ENCODE results near the gene TRIM43. TPM values are rescaled to one million over a fixed set of nuclear protein-coding genes. Genes with fewer than 3 reads are reported as not detected.
"Not testable (repeated sequence)": the region's sequence is repeated elsewhere in the genome, so short reads cannot be mapped to it uniquely, and the experiment has no call there.

TRIM43 gene
- total RNA-seq = not detected

DNA sequence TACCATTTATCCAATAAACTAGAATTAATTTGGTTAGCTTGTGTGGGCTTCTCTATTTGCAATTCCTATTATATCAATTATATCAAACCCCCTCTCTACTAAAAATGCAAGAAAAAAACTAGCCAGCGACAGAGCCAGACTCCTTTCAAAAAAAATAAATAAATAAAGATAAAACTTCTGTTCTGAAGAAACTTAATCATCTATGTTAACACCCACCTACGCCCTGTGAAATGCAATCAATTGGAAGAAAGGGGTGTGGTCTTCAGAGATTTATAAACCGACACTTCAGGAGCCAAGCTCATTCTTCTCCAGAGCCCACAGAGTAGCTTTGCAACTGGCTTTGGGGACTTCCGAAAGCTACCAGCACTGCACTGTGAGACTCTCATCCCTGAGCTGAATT is at the start of gene TRIM43:
TSS of gene TRIM43 (plus strand) at position 301 of the 400 bp plus-strand sequence. CDS start 2,023 bp downstream, outside the sequence.
- ATAC-seq; DNase-seq (ENCODE audit: low spot score): not testable (repeated sequence)

DNA sequence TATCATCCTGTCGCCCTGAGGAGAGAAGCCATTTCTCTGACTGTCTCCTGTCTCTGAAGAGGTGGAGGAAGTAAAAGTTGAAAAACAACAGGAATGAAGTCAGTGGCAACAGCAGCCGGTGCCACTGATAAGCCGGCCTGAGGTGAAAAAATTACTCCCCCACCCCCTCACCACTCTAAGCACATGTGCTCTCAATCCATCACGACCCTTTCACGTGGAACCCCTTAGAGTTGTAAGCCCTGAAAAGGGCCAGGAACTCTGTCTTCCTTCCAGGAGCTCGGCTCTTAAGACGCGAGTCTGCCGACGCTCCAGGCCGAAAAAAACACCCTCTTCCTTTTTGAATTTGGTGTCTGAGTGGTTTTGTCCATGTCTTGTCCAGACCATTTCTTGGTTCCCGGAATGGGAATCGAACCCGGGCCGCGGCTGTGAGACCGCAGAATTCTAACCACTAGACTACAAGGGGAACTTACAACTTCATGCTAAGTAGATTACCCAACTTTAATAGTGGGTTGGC is 40.7 kb upstream of the TRIM43 start:
- DNase-seq (ENCODE audit: low spot score) (no peak), ATAC-seq (no peak)

DNA sequence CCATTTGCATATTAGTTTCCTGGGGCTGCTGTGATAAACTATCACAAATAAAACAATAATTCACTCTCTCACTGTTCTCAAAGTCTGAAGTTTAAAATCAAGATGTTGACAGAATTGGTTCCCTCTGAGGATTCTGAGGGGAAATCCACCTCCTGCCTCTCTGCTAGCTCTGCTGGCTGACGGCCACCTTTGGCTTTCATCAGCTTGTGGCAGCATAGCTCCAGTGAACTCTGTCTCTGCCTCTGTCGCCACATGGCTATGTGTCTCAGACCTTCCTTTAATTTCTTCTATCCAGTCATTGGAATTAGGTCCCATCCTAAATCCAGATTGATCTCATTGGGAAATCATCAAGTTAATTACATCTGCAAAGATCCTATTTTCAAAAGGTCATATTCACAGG is 38.9 kb upstream of the TRIM43 start:
- ATAC-seq (peak; percentile 84), DNase-seq (ENCODE audit: low spot score) (peak; percentile 51)

DNA sequence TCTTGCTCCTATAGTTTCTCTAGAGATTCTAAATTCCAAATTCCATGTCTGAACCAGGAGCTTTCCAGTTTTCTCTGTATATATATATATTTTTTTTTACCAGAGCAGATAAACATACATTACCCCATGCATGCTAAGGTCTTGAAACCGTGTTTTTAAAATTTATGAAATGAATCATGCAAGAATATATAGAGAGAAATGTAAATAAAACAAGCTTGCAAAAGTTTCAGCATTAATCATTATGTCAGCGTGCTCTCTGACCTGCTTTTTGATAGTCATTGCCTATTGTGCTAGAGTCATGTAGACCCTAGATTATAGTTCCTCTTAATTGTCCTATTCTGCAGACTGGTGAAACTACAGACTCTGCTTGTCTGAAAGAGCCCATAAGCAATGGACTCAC is 22.6 kb upstream of the TRIM43 start:
- DNase-seq (ENCODE audit: low spot score) = no peak
- no peak for ATAC-seq

GRCh38 chr2:95573866-95574265 is 17.9 kb upstream of the TRIM43 start:
- no peak for ATAC-seq
- DNase-seq (ENCODE audit: low spot score) = no peak

DNA sequence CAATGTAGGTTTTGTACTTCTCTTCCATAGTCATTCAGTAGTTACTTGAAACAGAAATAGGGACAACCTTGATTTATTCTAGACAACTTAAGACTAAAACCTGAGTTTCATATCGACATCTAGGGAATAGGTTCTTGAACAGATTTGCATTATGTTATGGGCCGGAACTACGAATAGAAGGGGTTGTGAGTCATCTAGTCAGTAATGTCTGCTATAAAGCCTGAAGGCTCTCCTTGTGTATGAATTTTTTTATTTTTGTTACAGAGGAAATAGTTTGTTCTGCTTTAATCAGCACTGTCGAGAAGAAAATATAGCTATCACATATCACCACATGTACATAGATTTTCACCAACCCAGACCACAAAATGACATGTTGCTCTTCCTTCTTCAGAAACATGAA is 17.3 kb upstream of the TRIM43 start:
- DNase-seq (ENCODE audit: low spot score) (no peak), ATAC-seq (no peak)

- ATAC-seq (no peak), DNase-seq (ENCODE audit: low spot score) (no peak)
Observed at GRCh38 chr2:95575857-95576256, 15.9 kb upstream of the TRIM43 start.

DNA sequence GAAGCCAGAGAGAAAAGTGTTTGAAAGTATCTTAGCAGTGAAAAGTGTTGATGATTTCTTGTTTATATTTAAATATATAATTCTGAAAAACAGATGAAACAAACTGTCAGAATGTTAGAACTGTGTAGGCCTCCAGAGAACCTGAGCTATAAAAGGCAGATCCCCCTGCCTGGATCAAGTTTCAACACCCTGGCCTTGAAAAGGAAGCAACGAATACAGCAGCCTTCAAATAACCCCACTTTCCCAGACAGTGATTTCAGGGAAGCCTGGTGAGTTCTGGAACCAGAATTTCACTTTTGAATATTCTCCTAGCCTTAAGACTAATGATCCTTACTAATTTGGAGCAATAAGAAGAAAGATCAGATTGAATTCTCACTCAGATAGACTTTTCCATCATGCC is 13.3 kb upstream of the TRIM43 start:
- DNase-seq (ENCODE audit: low spot score) (no peak), ATAC-seq (no peak)

DNA sequence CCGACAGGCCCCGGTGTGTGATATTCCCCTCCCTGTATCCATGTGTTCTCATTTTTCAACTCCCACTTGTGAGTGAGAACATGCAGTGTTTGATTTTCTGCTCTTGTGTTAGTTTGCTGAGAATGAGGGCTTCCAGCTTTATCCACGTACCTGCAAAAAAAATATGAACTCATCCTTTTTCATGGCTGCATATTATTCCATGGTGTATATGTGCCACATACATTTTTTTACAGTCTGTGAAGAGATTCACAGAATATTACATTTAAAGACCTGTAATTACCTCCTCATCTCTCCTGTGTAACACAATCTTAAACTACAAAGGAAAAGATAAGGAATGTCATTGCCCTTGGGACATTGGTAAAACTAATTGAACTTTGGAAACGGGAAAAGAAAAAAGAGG is 8.3 kb upstream of the TRIM43 start:
- ATAC-seq; DNase-seq (ENCODE audit: low spot score): not testable (repeated sequence)

GRCh38 chr2:95584321-95584720 is 7.5 kb upstream of the TRIM43 start:
- not testable (repeated sequence) for DNase-seq (ENCODE audit: low spot score); ATAC-seq

GRCh38 chr2:95589777-95590536 is 1.8 kb upstream of the TRIM43 start:
- ATAC-seq; DNase-seq (ENCODE audit: low spot score): not testable (repeated sequence)

- not testable (repeated sequence) for DNase-seq (ENCODE audit: low spot score); ATAC-seq
Observed at GRCh38 chr2:95592973-95593372, 1.2 kb downstream of the TRIM43 start.

DNA sequence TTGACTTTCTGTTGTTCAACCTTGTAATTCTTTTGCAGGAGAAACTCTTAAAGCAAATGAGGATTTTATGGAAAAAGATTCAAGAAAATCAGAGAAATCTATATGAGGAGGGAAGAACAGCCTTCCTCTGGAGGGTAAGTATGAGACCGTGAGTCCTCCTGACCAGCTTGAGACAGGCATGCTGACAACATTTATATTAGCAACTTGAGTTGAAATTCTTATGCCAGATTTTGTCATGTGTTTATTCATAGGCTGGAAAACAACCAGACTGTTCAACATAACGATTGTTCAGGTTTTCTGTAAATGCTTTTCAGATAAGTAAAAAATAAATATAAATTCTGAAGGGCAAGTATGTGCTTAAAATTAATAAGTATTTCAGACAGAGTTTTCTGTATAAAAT is 3.2 kb downstream of the TRIM43 start:
- DNase-seq (ENCODE audit: low spot score); ATAC-seq: not testable (repeated sequence)

DNA sequence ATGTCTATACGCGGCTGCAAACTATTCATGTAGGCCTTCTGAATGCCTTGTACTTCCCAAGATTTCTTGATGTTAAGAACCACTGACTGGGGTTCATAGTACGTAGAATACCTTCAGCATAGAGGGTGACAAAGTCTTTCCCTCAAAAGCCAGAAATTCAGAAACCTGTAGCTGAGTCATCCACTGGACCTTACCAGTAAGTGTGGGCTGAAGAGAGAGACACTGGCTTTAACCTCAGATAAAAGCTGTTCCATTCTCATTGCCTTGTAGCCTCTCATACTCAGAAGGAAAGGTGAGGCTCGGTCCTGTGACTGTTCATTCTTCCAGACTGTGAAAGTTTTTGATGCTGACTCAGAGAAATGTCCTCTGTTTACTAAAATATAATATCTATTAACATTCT is 9.5 kb downstream of the TRIM43 start:
- not testable (repeated sequence) for DNase-seq (ENCODE audit: low spot score); ATAC-seq

GRCh38 chr2:95602146-95602545 is 10.3 kb downstream of the TRIM43 start:
- not testable (repeated sequence) for ATAC-seq; DNase-seq (ENCODE audit: low spot score)

DNA sequence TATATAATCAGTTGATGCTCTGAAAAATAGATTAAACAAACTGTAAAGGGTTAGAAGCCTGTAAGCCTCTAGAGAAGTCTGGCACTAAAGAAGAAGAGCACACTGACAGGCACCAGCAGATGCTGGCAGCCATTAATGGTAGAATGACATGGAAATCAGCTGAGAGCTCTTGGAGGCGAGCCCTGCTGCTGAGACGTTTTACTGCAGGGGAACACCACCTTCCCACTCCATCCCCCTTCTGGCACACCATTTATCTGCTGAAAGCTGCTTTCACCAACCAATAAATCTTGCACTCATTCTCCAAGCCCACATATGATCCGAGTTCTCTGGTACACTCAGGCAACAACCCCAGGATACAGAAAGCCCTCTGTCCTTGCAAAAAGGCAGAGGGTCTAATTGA is 16.6 kb downstream of the TRIM43 start:
- DNase-seq (ENCODE audit: low spot score); ATAC-seq: not testable (repeated sequence)

- not testable (repeated sequence) for DNase-seq (ENCODE audit: low spot score); ATAC-seq
Observed at GRCh38 chr2:95609764-95610163, 18.0 kb downstream of the TRIM43 start.

DNA sequence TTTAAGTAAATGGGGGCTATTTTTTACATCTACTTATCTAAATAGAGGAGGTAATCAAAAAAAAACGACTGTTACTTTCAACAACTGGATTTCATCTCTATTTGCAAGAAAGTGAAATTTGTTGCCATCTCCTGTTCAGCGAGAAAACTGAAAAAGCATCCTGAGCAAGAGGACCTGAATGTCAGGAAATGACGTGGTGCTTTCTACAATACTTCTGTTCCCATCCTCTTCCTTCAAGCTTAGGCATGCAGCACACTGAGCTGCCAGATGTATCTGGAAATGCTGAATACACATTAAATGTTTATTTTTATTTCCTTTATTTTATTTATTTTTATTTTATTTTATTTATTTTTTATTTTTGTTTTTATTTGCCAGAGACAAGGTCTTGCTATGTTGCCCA is 21.2 kb downstream of the TRIM43 start:
- not testable (repeated sequence) for ATAC-seq; DNase-seq (ENCODE audit: low spot score)

DNA sequence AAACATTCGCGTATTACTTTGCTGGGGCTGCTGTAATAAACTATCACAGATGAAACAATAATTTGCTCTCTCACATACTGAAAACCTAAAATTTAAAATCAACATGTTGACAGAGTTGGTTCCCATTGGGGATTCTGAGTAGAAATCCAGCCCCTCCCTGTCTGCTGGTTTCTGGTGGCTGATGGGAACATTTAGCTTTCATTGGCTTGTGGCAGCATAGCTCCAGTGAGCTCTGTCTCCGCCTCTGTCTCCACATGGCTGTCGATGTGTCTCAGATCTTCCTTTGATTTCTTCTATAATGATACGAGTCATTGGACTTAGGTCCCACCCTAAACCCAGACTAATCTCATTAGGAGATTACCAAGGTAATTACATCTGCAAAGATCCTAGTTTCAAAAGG is 30.9 kb downstream of the TRIM43 start:
- not testable (repeated sequence) for DNase-seq (ENCODE audit: low spot score)

GRCh38 chr2:95630987-95631386 is 39.2 kb downstream of the TRIM43 start:
- not testable (repeated sequence) for ATAC-seq; DNase-seq (ENCODE audit: low spot score)

More for the DNA sequence above, 30.9 kb downstream of the TRIM43 start:
- ATAC-seq = not testable (repeated sequence)

- not testable (repeated sequence) for DNase-seq (ENCODE audit: low spot score); ATAC-seq
Observed at GRCh38 chr2:95633626-95634259, 41.9 kb downstream of the TRIM43 start.

All from left lobe of liver (tissue), 2 donors.